ENCODE data around the gene HCRTR2. TPM values are rescaled to one million over a fixed set of nuclear protein-coding genes. Genes with fewer than 3 reads are reported as not detected.

HCRTR2 gene
- total RNA-seq, 4 donors from 2014 or later, result not detected

- Histone ChIP-seq H3K27ac (no peak overlapping the region), H3K9me3 (no peaks in the 10 kb centered on the region), H3K36me3 (no peaks in the 10 kb centered on the region), H3K4me1 (no peaks in the 10 kb centered on the region), H3K4me3 (replicated peaks in 1 of 3) (no peak overlapping the region), H3K27me3 (no peaks in the 10 kb centered on the region)
- TF ChIP-seq CTCF (IDR thresholded peaks at IDR 0.05) (no peak), POLR2A (IDR thresholded peaks at IDR 0.05) (no peak)
- intact Hi-C loops (cut with DNase I), result no loop called here
- DNase-seq, result no peak
Measured at GRCh38 chr6:55319961-55320695, 145.8 kb downstream of the HCRTR2 start.

GRCh38 chr6:55320696-55321086 is 146.4 kb downstream of the HCRTR2 start:
- WGBS, 2 donors, result 25 to 49% methylated on average over 2 of the region's 2 CpGs
- intact Hi-C loops (cut with DNase I), result no loop called here
- TF ChIP-seq POLR2A (IDR thresholded peaks at IDR 0.05) (no peak), CTCF (IDR thresholded peaks at IDR 0.05) (no peak)
- DNase-seq, result no peak
- Histone ChIP-seq H3K4me1 (no peaks in the 10 kb centered on the region), H3K27me3 (no peaks in the 10 kb centered on the region), H3K9me3 (no peaks in the 10 kb centered on the region), H3K36me3 (no peaks in the 10 kb centered on the region), H3K4me3 (replicated peaks in 1 of 3) (no peak overlapping the region), H3K27ac (no peak overlapping the region)

GRCh38 chr6:55327169-55327568 is 152.9 kb downstream of the HCRTR2 start, which contains the start of gene GFRAL:
TSS of gene GFRAL (plus strand) at chr6:55327469. CDS start at chr6:55327555, 86 bp downstream.
- intact Hi-C loops (cut with DNase I), result no loop called here
- TF ChIP-seq CTCF (IDR thresholded peaks at IDR 0.05) (no peak), POLR2A (IDR thresholded peaks at IDR 0.05) (no peak)
- 75 to 78% methylated on average over 5 of the region's 5 CpGs for WGBS, 2 donors
- Histone ChIP-seq H3K4me1 (no peaks in the 10 kb centered on the region), H3K27me3 (no peaks in the 10 kb centered on the region), H3K9me3 (no peaks in the 10 kb centered on the region), H3K27ac (no peak within 1 kb of the TSS), H3K36me3 (no peaks in the 10 kb centered on the region), H3K4me3 (replicated peaks in 1 of 3) (no peak within 1 kb of the TSS)
- DNase-seq, result no peak

Other genes starting within 250 kb of the HCRTR2 start
- not detected for gene GFRAL, start 153.0 kb downstream of the HCRTR2 start, total RNA-seq